Upper lobe of left lung (tissue), 4 donors: ENCODE results near the gene RMDN2.

ENCODE experiments used
- CTCF ChIP-seq, 6 experiments: fragments of 450-650 bp in 4 of 6; fragments of 200-600 bp in 2 of 6; sonication (generic) in 2 of 6; IDR thresholded peaks; one replicate each; pipeline ENCODE4 v1.5.1; 2016 to 2019; ENCODE audit warnings: antibody characterized with exemption in 6 of 6
- EP300 ChIP-seq, 4 donors: sonication (generic); formaldehyde crosslinking; IDR thresholded peaks; one replicate each; pipeline ENCODE4 v1.5.1; 2017; ENCODE audit warnings: antibody characterized with exemption in 4 of 4, control low read depth in 2 of 4

GRCh38 chr2:37969731-37970130 lies 44.6 kb downstream of the RMDN2 start:
- TF ChIP-seq CTCF (IDR thresholded peaks at IDR 0.05) (no peak), EP300 (IDR thresholded peaks at IDR 0.05) (no peak)
